Activated T-cell treated with anti-CD3 and anti-CD28 coated beads, Interleukin-2, amount 50 U/mL, for 4 hours (primary cell): Measurements from ENCODE around the gene MTA2. TPM values are rescaled to one million over a fixed set of nuclear protein-coding genes. Genes with fewer than 3 reads are reported as not detected.
"Not testable (repeated sequence)": the region's sequence is repeated elsewhere in the genome, so short reads cannot be mapped to it uniquely, and the experiment has no call there.

Experiments
- ATAC-seq, 2 donors: fragments of 200-7000 bp; cut with Tn5 transposase; one replicate each; pipeline ENCODE4 v1.10.0; 2021
- DNase-seq: peaks from one replicate; pipeline ENCODE4 v3.0.0-alpha.2; 2020
- H3K27me3 Mint-ChIP-seq: one replicate; pipeline ENCODE4 v1.8.0; 2021; ENCODE audit warnings: low read depth, mixed read lengths
- H3K36me3 Mint-ChIP-seq: one replicate; pipeline ENCODE4 v1.8.0; 2022; ENCODE audit warnings: mixed read lengths; ENCODE audit not compliant: insufficient read depth
- H3K4me1 Mint-ChIP-seq: one replicate; pipeline ENCODE4 v1.8.0; 2021; ENCODE audit warnings: low read depth, mixed read lengths
- H3K4me3 Mint-ChIP-seq: one replicate; pipeline ENCODE4 v1.8.0; 2021; ENCODE audit warnings: mild to moderate bottlenecking, moderate library complexity, mixed read lengths
- H3K9me3 Mint-ChIP-seq: one replicate; pipeline ENCODE4 v1.8.0; 2021; ENCODE audit warnings: mixed read lengths
- total RNA-seq, 3 donors: library from RNA; stranded (reverse); gene quantifications; one replicate each; pipeline ENCODE4 v1.2.1, GENCODE V29; 2021

Gene MTA2
- total RNA-seq = 100 to 1,000 TPM; 217 to 224 (median 220) TPM

DNA sequence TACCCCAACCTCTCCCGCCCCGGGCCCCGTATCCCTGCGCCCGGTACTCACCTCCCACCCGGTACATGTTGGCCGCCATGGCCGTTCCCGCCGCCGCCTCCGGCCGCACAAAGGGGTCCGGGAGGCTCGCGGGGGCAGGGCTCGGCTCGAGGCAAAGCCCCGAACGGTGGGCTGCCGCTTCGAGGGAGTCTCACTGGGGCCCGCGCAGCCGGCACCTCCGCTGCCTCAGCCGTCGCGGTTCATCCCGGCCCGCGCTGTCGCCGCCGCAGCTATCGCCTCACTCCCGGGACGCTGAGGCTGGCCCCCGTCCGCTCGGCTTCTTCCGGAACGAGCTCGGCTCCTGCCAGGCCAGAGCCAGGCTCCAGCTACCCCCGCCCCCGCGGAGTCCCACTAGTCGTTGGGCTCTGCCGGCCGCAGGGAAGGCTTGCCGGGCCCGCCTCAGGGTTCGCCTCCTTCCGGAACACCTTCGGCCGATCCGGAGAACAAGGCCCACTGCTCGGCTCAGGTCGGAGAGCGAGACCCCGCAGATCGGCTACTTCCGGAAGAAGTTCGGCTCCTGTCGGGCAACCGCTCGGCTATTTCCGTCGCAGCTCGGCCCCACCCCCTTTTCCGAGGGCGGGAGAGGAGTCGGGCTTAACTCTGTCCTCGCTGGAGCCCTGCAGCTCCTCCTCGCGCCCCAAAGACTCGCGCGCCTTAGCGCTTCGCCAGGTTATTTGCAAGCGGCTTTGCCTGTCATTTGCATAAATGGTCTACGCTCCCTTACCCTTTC, at the start of gene MTA2:
Gene MTA2 (minus strand): TSS at position 494 of the 769 bp plus-strand sequence. CDS start 415 bp downstream, at position 79.
- Mint-ChIP-seq H3K4me1 (peaks cover 51% of the 10 kb centered on the region), H3K9me3 (no peaks in the 10 kb centered on the region), H3K27me3 (no peaks in the 10 kb centered on the region), H3K36me3 (peaks cover 59% of the 10 kb centered on the region), H3K4me3 (peak within 1 kb of the TSS; percentile 93)
- DNase-seq (peak; percentile 99), ATAC-seq (peak; percentile 86 to 87)

DNA sequence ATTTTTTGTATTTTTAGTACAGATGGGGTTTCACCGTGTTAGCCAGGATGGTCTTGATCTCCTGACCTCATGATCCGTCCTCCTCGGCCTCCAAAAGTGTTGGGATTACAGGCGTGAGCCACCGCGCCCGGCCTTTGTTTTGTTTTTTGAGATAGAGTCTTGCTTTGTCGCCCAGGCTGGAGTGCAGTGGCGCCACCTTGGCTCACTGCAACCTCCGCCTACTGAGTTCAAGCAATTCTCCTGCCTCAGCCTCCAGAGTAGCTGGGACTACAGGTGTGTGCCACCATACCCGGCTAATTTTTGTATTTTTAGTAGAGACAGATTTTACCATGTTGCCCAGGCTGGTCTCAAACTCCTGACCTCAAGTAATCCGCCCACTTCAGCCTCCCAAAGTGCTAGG, 48.6 kb upstream of the MTA2 start:
- H3K36me3 Mint-ChIP-seq, H3K9me3 Mint-ChIP-seq, H3K27me3 Mint-ChIP-seq, DNase-seq, ATAC-seq, H3K4me3 Mint-ChIP-seq: not testable (repeated sequence)
- peaks cover 23% of the 10 kb centered on the region for H3K4me1 Mint-ChIP-seq

DNA sequence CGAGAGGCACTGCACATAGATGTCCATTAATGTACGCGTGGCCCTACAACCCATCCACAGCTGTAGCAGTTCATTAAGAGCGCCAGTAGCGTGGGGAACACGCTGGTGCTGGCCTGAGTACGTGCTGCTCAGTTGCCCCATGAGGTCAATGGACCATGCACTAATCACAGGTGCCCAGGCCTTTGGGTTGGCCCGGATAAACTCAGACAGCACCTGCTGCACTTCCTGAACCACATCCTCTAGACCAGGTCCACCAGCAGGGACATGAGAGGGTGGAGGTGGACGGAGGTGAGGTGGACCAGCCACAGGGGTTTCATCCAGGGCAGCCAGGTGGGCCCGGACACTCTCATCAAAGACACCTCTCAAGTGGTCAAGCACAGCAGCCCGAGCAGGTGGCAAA, 47.8 kb upstream of the MTA2 start:
- ATAC-seq = no peak
- Mint-ChIP-seq H3K4me3 (no peak overlapping the region), H3K36me3 (peaks cover 2% of the 10 kb centered on the region), H3K9me3 (no peaks in the 10 kb centered on the region), H3K27me3 (no peaks in the 10 kb centered on the region), H3K4me1 (peaks cover 28% of the 10 kb centered on the region)
- no peak for DNase-seq

DNA sequence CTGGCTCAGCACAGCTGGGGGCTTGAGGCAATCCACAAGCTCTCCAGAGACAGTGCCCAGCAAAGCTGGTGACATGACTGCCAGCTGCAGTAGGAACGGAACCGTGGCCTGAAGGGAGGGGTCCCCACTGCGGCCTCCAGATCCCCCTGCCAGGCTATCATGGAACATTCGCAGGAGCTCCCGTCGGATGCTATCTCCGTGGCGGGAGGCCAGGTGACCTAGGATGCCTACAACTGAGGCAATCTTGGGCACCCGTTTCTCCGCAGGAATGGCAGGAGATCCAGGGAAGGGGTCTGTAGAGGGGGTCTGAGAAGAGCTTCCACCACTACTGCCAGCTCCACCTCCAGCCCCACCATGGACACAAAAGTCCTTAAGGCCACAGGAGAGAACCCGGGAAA, 47.3 kb upstream of the MTA2 start:
- Mint-ChIP-seq H3K9me3 (no peaks in the 10 kb centered on the region), H3K4me1 (peaks cover 31% of the 10 kb centered on the region), H3K36me3 (peaks cover 2% of the 10 kb centered on the region), H3K4me3 (no peak overlapping the region), H3K27me3 (no peaks in the 10 kb centered on the region)
- no peak for ATAC-seq
- no peak for DNase-seq

DNA sequence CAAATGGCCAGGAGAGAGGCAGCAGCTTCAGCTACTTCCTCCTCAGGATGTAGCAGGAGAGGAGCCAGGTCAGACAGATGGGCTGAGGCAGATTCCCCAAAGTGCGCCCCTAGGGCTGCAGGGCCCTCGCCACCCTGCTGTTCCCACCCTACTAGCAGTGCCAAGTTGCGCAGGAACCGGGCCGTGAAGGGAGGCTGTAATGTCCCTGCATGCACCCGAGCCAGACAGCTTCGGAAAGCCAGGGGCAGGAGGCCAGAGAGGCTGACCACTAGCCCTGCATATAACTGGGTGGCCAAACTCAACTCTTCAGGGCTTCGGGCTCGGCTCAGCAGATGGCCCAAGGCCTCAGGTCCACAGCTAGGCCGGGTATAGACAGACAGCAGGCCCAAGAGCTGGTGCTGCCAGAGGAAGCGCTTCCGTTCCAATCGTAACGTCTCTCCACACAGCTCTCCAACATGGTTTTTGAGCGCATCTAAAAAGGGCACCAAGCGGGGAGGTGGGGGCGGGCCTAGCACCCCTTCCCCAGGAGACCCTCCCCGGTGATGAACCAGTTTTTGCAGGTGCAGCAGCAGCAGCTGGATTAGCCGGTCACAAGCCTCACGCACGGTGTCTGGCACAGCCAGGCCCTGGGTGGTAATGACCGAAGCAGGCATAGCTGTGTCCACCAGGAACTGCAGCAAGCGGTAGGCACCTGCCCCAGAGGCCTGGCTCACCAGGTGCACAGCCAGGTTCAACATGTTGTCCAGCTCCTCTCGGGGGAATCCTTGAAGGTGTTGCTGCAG, 46.7 kb upstream of the MTA2 start:
- H3K9me3 Mint-ChIP-seq = no peaks in the 10 kb centered on the region

DNA sequence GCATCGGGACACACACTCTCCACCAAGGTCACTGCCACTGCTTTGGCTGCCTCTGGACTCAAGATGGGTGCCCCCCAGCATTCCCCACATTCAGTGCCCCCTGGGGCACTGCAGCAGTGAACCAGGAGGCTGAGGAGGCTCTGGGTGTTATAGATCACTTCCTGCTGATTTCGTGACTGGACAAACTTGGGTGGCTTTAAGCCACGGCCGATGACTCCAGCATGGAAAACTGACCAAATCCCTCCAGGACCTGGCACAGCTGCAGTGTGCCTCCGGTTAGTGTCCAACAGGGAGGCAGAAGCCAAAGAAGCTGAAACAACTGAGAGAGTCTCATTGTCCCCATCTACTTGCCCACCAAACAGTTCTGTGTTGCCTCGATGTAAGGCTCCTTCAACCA, 45.9 kb upstream of the MTA2 start:
- DNase-seq (no peak), ATAC-seq (no peak)
- peaks cover 30% of the 10 kb centered on the region for H3K4me1 Mint-ChIP-seq
- no peak overlapping the region for H3K4me3 Mint-ChIP-seq
- H3K36me3 Mint-ChIP-seq = peaks cover 2% of the 10 kb centered on the region
- H3K9me3 Mint-ChIP-seq = no peaks in the 10 kb centered on the region
- H3K27me3 Mint-ChIP-seq = no peaks in the 10 kb centered on the region

More for the DNA sequence above, 46.7 kb upstream of the MTA2 start:
- ATAC-seq = no peak
- DNase-seq = no peak
- Mint-ChIP-seq H3K4me1 (peaks cover 28% of the 10 kb centered on the region), H3K4me3 (no peak overlapping the region), H3K27me3 (no peaks in the 10 kb centered on the region), H3K36me3 (peaks cover 2% of the 10 kb centered on the region)

DNA sequence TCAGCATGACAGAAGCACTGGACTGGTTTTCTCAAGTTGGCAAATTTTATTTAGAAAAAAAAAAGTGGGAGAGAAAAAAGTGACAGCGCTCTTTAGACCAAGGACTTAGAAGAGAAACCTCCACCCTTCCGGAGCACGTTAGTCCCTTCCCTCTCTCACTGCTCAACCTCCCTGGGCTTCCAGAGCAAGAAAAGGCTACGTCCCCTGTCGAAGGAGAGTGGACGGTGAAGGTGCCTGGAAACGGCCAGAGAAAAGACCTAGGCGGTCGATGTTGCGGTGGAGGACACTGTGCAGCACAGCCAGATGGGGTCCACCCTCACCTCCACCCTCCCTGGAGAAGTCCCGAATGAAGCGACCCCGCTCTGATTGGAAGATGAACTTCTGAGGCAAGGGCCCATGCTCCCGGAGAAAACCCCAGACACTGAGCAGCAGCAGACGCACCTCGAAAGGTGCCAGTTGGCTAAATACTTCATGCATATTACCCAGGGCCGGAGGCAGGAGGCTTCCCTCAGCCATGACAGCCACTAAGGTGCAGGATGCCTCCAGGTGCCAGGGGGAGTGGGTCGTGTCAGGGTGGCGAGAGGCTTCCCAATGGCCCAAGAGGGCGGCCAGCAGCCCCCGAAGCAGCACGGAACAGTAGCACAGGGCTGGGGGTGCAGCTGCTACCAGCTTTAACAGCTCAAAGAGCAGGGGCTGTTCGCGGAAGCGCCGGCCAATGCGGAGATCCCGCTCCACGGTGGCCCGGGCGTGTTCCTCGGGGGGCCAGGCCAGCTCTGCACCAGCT, 45.4 kb upstream of the MTA2 start:
- no peak for ATAC-seq
- Mint-ChIP-seq H3K36me3 (peaks cover 2% of the 10 kb centered on the region), H3K27me3 (no peaks in the 10 kb centered on the region), H3K4me3 (peak overlapping the region; percentile 98), H3K9me3 (no peaks in the 10 kb centered on the region), H3K4me1 (peaks cover 27% of the 10 kb centered on the region)
- DNase-seq = no peak

DNA sequence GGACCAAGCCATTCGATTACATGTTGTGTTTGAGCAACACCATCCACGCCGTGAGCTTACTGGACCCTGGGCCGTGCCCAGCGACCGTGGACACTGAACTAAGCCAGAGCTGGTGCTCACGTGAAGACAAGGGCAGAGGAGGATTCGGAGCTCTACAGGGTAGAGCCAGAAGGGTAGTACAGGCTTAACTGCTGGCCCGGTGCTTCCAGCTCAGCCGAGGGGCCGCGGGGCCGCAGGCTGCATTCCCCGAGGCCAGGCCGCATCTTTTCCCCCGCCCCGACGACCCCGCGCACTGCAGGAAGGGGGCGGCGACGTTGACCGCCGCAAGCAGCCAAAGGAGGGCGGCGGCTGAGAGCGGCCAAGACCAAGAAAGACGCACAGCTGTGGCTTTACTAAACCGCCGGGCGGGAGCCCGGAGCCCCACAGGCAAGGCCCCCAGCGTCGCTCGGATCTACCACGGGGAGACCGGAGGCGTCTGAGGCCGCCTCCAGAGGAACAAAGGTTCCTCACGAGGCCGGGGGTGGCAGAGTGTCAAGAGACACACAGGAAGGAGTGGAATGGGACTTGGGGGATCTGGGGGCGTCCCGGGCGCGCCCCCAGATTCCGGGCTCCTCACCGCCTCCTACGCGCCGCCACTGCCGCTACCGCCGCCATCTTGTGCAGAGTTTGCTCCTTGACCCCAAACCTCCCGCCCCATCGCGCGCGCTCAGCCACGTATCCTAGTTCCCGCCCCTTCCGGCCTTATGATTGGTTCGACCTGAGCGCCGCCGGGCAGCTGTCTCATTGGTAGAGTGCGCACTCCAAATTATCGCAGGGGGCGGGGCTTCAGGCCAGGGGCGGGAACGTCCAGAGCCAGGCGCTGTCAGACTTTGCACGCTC, 44.5 kb upstream of the MTA2 start, which contains the start of gene GANAB:
Gene GANAB (minus strand): TSS at position 668 of the 879 bp plus-strand sequence. CDS start 14 bp downstream, at position 654.
- Mint-ChIP-seq H3K4me1 (peaks cover 27% of the 10 kb centered on the region), H3K4me3 (peak within 1 kb of the TSS; percentile 98), H3K27me3 (no peaks in the 10 kb centered on the region), H3K36me3 (peaks cover 2% of the 10 kb centered on the region), H3K9me3 (no peaks in the 10 kb centered on the region)
- DNase-seq (peak; percentile 99), ATAC-seq (peak; percentile 98)

DNA sequence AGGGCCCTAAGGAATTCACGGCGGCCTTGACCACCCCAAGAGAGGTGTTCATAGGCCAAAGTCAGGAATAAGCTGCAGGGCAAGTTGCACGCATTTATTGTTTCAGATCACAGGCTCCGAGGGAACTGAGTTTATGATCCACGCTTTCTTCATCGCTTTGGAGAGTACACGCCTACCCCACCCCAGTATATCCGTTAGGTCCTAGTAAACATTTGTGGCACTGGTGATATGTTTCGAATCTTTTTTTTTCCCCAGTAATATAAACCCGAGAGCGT, 43.9 kb upstream of the MTA2 start:
- no peak for DNase-seq
- ATAC-seq = peak in 1 of 2 donors; percentile 0
- peaks cover 4% of the 10 kb centered on the region for H3K36me3 Mint-ChIP-seq
- H3K4me1 Mint-ChIP-seq = peaks cover 31% of the 10 kb centered on the region
- H3K27me3 Mint-ChIP-seq = no peaks in the 10 kb centered on the region
- no peaks in the 10 kb centered on the region for H3K9me3 Mint-ChIP-seq
- peak overlapping the region; percentile 98 for H3K4me3 Mint-ChIP-seq

DNA sequence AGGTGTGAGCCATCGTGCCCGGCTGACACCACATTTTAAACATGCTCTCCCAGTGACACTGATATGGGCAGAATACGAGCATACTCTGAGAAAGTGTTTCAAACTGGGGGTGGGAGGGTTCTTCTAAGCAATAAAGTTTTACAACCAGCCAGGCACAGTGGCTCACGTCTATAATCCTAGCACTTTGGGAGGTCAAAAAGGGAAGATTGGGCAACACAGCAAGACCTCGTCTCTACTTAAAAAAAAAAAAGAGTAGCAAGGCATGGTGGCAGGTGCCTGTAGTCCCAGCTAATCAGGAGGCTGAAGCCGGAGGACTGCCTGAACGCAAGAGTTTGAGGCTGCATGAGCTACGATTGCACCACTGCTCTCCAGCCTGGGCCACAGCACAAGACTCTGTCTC, 42.6 kb upstream of the MTA2 start:
- H3K4me1 Mint-ChIP-seq = peaks cover 40% of the 10 kb centered on the region
- no peak for ATAC-seq
- DNase-seq = no peak
- no peaks in the 10 kb centered on the region for H3K9me3 Mint-ChIP-seq
- no peaks in the 10 kb centered on the region for H3K27me3 Mint-ChIP-seq
- H3K36me3 Mint-ChIP-seq = peaks cover 9% of the 10 kb centered on the region
- peak overlapping the region; percentile 37 for H3K4me3 Mint-ChIP-seq

DNA sequence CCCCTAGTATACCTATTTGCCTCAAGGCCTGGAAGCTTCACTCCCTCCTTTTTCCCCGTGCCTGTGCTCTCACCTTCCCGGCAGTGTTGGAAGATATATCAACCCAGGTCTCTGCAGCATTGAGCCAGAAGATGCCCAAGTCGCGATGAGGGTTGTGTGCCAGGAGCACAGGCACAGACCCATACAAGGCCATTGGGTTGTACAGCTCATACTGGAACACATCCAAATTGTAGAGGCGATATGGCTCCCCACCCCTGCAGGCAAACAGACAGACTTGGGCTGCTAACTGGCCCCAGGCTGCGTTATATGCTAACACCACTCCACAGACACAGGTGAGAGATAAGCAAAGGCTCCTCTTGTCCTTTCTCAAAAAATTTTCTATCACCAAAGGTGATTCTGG, 30.8 kb upstream of the MTA2 start:
- Mint-ChIP-seq H3K36me3 (peaks cover 56% of the 10 kb centered on the region), H3K4me1 (peaks cover 13% of the 10 kb centered on the region), H3K9me3 (no peaks in the 10 kb centered on the region)

DNA sequence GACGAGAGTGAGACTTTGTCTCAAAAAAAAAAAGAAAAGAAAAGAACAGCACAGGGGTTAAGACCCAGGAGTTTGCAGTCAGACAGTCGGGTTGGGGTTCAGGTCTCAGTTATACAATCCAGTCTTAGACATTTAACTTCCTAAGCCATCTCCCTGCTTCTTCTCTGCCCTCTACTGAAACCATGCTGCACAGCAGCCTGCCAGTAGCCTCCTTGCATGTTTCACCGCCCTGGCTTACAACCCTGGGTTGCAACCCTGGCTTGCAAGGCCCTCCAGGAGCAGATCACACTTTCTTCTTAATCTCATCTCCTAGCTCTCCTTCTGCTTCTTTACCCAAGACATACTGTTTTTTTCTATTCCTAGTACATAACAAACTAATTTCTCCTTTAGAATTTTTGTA, 26.0 kb upstream of the MTA2 start:
- no peak for DNase-seq
- ATAC-seq = no peak
- Mint-ChIP-seq H3K9me3 (no peaks in the 10 kb centered on the region), H3K4me3 (no peak overlapping the region), H3K4me1 (no peaks in the 10 kb centered on the region), H3K27me3 (no peaks in the 10 kb centered on the region), H3K36me3 (peaks cover 50% of the 10 kb centered on the region)

More for the DNA sequence above, 30.8 kb upstream of the MTA2 start:
- H3K4me3 Mint-ChIP-seq = no peak overlapping the region
- no peaks in the 10 kb centered on the region for H3K27me3 Mint-ChIP-seq
- ATAC-seq (no peak), DNase-seq (no peak)

DNA sequence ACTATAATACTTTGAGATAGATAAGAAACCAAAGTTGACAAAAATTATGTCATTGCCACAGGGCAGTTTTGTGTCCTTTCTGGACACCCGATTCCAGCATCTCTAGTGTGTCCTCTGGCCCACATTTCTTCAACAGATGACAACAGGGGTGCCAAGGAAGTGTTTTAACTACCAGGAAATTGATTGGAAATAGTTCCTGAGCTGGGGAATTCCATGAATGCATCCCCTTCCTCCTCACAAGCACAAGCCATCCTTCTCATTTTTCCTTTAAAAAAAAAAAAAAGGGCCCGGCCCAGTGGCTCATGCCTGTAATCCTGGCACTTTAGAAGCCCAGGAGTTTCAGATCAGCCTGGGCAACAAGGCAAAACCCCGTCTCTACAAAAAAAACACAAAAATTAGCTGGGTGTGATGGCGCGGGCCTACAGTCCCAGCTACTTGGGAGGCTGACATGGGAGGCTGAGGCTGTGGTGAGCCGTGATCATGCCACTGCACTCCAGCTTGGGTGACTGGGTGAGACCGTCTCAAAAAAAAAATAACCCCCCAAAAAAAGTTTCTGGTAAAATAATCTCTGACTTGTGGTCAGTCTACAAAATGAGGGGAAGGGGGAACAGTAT, 20.9 kb upstream of the MTA2 start:
- Mint-ChIP-seq H3K36me3 (peaks cover 31% of the 10 kb centered on the region), H3K27me3 (no peaks in the 10 kb centered on the region), H3K4me3 (peak overlapping the region; percentile 96), H3K4me1 (peaks cover 25% of the 10 kb centered on the region), H3K9me3 (no peaks in the 10 kb centered on the region)
- ATAC-seq = no peak
- DNase-seq = no peak
